ENCODE measurements around the gene TSPEAR.

TSPEAR gene

DNA sequence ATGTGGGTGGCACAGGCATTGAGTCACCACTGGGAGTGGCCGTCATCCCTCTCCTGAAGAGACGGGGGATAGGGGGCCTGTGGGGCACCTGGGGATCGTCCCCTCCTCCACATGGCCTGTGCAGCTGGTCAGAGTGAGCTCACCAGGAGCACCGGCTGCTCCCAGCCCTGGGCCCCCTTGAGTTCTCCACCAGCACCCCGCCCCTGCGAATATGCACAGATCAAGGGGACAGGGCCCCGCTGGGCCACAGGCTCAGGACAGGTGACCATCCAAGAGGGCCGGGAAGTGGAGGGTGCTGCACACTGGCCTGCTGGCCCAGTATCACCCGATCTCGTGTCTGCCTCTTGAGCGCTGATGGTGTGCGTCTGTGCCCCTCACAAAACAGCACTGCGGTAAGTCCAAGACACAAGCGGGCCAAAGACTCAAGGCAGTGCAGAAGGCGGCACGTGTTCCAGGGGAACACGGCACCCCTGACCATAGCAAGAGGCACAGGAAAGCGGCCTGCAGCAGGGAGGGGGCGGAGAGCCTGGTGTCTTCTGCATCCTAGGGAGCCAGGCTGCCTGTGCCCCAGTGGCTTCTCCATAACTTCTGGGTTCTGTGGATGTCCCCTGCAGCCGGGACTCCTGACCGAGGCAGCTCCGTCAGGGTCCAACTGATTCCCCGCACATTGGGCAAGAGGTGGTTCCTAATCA, 18.1 kb upstream of the TSPEAR start:
- Histone ChIP-seq H3K27me3 (replicated peaks; ENCODE audit: control insufficient read depth, insufficient read depth, low read length) (no peaks in the 10 kb centered on the region; the same call in 1 of the 2 replicates), H3K36me3 (ENCODE audit: control insufficient read depth, insufficient read depth, low read length) (no peaks in the 10 kb centered on the region), H3K4me3 (replicated peaks; ENCODE audit: low read depth, low read length) (no peak overlapping the region)
- TF ChIP-seq, protein P1, sequence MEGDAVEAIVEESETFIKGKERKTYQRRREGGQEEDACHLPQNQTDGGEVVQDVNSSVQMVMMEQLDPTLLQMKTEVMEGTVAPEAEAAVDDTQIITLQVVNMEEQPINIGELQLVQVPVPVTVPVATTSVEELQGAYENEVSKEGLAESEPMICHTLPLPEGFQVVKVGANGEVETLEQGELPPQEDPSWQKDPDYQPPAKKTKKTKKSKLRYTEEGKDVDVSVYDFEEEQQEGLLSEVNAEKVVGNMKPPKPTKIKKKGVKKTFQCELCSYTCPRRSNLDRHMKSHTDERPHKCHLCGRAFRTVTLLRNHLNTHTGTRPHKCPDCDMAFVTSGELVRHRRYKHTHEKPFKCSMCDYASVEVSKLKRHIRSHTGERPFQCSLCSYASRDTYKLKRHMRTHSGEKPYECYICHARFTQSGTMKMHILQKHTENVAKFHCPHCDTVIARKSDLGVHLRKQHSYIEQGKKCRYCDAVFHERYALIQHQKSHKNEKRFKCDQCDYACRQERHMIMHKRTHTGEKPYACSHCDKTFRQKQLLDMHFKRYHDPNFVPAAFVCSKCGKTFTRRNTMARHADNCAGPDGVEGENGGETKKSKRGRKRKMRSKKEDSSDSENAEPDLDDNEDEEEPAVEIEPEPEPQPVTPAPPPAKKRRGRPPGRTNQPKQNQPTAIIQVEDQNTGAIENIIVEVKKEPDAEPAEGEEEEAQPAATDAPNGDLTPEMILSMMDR (IDR thresholded peaks at IDR 0.05; ENCODE audit: insufficient read depth, low read length, poor library complexity, severe bottlenecking), result no peak
- DNase-seq (ENCODE audit: extremely low read depth, insufficient read length), result no peak

DNA sequence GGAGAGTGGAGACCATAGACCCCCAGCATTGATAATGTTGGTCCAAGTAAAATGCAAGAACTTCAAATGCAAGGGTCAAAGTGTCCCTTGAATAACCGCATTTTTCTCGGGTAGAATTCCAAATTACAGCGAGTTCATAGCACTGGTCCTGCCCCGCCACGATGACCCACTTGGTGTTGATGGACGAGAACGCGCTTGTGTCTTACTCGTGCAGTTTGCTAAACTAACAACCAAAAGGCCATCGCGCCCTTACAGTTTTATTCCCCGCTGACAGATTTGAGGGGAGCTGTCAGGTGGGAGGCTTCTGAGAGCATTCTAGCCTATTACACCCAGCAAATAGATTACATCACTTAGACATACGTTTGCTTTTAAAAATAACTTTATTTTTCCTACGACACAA, 17.3 kb upstream of the TSPEAR start:
- TF ChIP-seq, protein P1 (IDR thresholded peaks at IDR 0.05; ENCODE audit: insufficient read depth, low read length, poor library complexity, severe bottlenecking), result no peak
- DNase-seq (ENCODE audit: extremely low read depth, insufficient read length), result no peak
- H3K36me3 ChIP-seq (ENCODE audit: control insufficient read depth, insufficient read depth, low read length), result no peaks in the 10 kb centered on the region
- no peaks in the 10 kb centered on the region; the same call in 1 of the 2 replicates for H3K27me3 ChIP-seq (replicated peaks; ENCODE audit: control insufficient read depth, insufficient read depth, low read length)
- H3K4me3 ChIP-seq (replicated peaks; ENCODE audit: low read depth, low read length), result no peak overlapping the region

DNA sequence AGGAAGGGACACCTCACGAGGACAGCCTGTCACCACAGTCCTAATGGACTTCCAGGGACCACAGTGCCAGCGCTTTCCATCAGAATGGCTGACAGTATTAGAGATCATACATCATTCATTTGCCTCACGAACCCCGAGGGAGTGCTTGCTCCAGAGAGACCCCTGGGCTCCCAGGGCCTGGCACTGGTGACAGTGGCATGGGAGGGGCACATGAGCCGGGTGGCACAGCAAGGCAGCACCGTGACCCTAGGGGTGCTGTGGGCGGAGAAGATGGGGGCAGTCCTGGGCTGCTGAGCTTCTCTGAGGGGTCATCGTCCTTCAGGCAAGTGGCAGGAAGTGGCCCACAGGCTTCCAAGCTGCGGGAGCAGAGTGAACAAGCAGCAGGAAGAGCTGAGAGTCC, 16.4 kb upstream of the TSPEAR start:
- no peak for DNase-seq (ENCODE audit: extremely low read depth, insufficient read length)
- Histone ChIP-seq H3K36me3 (ENCODE audit: control insufficient read depth, insufficient read depth, low read length) (no peaks in the 10 kb centered on the region), H3K4me3 (replicated peaks; ENCODE audit: low read depth, low read length) (no peak overlapping the region), H3K27me3 (replicated peaks; ENCODE audit: control insufficient read depth, insufficient read depth, low read length) (no peaks in the 10 kb centered on the region; the same call in 1 of the 2 replicates)
- TF ChIP-seq, protein P1 (IDR thresholded peaks at IDR 0.05; ENCODE audit: insufficient read depth, low read length, poor library complexity, severe bottlenecking), result no peak

GRCh38 chr21:44727321-44727720, 15.9 kb upstream of the TSPEAR start:
- Histone ChIP-seq H3K4me3 (replicated peaks; ENCODE audit: low read depth, low read length) (no peak overlapping the region), H3K36me3 (ENCODE audit: control insufficient read depth, insufficient read depth, low read length) (no peaks in the 10 kb centered on the region), H3K27me3 (replicated peaks; ENCODE audit: control insufficient read depth, insufficient read depth, low read length) (no peaks in the 10 kb centered on the region; the same call in 1 of the 2 replicates)
- TF ChIP-seq, protein P1 (IDR thresholded peaks at IDR 0.05; ENCODE audit: insufficient read depth, low read length, poor library complexity, severe bottlenecking), result no peak
- no peak for DNase-seq (ENCODE audit: extremely low read depth, insufficient read length)

- Histone ChIP-seq H3K4me3 (replicated peaks; ENCODE audit: low read depth, low read length) (no peak overlapping the region), H3K27me3 (replicated peaks; ENCODE audit: control insufficient read depth, insufficient read depth, low read length) (no peaks in the 10 kb centered on the region; the same call in 1 of the 2 replicates), H3K36me3 (ENCODE audit: control insufficient read depth, insufficient read depth, low read length) (no peaks in the 10 kb centered on the region)
- no peak for DNase-seq (ENCODE audit: extremely low read depth, insufficient read length)
- TF ChIP-seq, protein P1 (IDR thresholded peaks at IDR 0.05; ENCODE audit: insufficient read depth, low read length, poor library complexity, severe bottlenecking), result no peak
These were observed 15.5 kb upstream of the TSPEAR start for GRCh38 chr21:44726826-44727225.

All from GM06990 (cell line).